Stimulated activated CD8-positive, alpha-beta memory T cell treated with anti-CD3 and anti-CD28 coated beads, Interleukin-7, amount 100 ng/mL, for 24 hours (primary cell): ENCODE data around the gene ST3GAL6.
"Not testable (repeated sequence)": the region's sequence is repeated elsewhere in the genome, so short reads cannot be mapped to it uniquely, and the experiment has no call there.

Experiments used
- DNase-seq: peaks from one replicate; pipeline ENCODE4 v3.0.0-alpha.2; 2020; ENCODE audit warnings: low read depth

ST3GAL6 gene

GRCh38 chr3:98805571-98805970, 42.4 kb downstream of the ST3GAL6 start:
- DNase-seq, result no peak

GRCh38 chr3:98806521-98806920, 43.4 kb downstream of the ST3GAL6 start:
- DNase-seq, result no peak

DNA sequence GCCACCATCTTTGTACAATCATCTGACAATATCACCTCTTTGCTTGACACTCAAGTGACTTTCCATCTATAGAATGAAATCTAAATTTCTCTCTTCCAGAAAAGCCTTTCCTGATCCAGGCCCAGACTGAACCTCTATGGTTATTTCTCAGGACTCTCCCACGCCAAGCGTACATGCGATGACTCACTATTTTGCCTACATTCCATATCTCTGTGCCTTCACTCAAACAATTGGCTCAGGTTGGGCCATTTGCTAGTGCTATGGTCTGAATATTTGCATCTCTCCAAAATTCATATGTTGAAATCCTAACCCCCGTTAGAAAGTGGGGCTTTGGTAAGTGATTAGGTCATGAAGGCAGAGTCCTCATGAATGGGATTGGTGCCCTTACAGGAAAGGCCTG, 43.9 kb downstream of the ST3GAL6 start:
- no peak for DNase-seq

DNA sequence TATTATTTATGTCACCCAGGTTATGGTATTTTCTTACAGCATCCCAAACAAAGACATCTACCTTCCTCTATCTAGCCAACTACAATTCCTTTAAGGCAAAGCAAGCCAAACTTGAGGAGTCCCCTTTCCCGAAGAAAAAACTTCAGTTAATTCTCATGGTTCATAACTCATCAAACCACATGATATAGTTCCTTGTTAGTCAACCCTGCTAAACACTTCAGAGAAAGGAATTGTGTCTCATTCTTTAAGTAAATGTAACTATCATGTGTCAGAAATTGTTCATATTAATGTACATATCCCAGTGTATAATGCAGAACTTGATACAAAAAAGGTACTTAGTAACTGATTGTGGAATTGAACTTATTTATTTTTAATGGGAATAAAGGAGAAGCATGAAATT, 44.4 kb downstream of the ST3GAL6 start:
- no peak for DNase-seq

DNA sequence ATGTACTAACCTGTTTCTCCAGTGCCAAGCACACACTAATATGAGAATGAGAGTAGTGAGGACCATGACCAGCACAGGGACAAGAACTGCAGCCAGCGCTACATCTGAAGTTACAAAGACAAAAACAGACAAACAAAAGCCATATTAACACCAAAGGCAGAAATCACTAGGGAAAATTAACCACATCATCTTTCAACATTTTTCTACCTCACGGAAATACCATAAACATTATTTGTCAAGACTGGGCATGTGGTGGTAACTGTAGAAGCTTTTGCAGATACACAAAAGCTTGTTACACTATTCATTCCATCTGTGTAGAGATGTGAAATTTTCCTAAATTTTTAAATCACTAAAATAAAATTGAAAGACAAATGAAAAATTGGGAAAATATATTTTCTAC, 44.9 kb downstream of the ST3GAL6 start:
- DNase-seq, result no peak

- DNase-seq, result no peak
Observed at GRCh38 chr3:98809557-98809956, 46.4 kb downstream of the ST3GAL6 start.

DNA sequence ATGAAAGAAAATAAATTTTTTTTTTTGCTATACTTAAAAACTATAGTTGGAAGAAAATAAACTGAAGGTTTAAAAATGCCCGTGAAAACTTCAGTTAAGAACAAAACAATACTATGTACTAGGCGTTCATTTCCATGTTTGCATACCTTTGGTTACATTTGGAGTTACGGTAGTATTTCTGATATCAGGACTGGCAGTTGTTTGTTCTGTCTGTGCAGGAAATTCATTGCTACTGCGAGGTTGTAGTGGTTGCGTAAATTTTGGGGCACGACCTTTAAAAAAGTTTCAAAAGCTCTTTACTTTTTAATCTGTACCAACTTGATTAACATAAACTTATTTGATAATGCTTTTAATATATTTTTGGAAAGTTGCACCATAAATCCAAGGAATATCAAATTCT, 47.9 kb downstream of the ST3GAL6 start:
- DNase-seq, result no peak

GRCh38 chr3:98812851-98813374, 49.8 kb downstream of the ST3GAL6 start:
- no peak for DNase-seq

- no peak for DNase-seq
Observed at GRCh38 chr3:98814817-98815420, 51.8 kb downstream of the ST3GAL6 start.

DNA sequence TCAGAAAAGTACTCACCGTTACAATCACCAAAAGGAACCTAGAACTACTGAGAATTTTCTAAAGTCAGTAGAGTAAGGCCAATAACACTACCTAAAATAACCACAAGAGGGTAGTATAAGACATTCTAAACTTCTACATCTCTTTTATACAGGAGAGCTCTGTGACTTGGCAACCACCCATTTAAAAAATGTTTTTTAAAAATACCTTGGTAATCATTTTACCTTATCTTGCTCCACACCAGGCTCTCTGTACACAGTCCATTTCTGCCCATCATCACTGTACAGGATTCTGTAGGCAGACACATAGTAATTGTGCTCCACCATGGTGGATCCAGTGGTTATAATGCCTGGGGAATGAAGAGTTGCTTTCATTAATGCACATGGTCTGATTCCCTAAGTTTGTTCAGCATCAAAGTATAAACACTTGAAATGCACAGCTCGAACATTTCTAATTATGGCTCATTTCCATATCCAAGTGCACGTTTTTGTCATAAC, 54.5 kb downstream of the ST3GAL6 start:
- DNase-seq, result no peak

DNA sequence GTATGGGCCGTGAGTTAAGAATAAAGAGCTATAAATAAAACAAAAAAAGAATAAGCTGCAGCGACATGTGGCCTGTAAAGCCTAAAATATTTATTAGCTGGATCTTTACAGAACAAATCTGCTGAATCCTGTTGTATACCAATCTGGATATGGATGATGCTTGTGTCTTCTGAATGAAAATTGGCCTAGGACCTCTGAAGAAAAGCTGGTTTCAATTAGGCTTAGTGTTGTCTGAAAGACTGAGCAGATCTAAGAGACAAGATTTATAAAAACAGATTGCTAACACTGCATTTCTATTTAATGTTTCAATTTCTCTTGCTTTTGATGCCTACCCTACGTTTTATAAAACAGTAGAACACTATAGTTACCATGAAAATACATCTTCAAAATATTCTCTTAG, 57.9 kb downstream of the ST3GAL6 start:
- no peak for DNase-seq

DNA sequence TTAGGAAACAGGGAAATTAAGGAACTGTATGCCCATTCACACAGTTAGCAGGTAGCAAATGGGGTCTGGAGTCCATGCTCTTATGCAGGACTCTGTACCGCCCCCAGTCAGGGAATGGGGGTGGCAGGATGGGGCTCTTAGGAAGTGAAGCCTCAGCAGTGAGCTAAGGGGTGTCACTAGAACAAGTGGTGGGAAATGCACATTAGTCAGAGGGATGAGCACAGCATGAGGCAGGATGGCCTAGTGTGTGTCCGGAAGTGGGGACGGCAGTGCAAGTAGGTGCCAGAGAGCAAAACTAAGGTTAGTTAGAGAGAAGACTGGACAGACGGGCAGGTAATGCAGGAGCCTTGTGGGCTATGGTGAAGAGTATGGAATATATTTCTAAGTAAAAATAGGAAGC, 60.7 kb downstream of the ST3GAL6 start:
- no peak for DNase-seq

DNA sequence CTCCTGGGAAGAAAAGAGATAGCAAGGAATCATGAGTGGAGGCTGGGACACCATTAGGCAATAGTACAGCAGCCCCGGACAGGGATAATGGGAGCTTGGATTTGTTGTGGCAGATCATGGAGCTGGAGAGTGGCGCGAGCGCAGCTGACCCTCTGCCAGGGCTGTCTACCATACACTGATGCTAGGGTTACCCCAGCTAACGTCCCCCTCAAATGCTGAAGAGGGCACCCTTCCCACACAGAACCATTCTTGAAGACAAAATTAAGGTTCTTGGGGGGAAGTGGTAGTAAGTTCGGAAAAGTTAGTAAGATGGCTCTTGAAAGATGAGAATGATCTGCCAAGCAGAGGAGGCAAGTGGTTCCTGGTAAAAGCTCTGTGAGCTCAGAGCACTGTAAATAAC, 61.1 kb downstream of the ST3GAL6 start:
- no peak for DNase-seq

DNA sequence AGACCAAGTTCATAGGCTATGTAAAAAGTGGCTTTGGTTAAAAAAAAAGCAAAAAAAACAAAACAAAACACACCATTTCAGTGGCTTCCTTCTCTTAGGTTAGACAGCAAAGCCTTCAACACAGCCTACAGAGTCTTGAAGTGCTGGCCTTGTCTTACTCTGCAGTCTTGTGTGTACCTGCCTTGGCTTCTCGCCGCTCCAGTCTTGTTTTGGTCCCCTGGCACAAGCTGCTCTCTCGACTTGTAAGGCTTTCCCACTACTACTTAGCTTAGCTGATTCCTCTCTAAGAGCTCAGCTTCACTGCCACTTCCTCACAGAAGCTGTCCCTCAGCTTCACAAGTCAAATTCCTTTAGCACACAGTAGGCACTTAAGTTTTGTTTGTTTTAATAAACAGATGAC, 63.0 kb downstream of the ST3GAL6 start:
- no peak for DNase-seq

DNA sequence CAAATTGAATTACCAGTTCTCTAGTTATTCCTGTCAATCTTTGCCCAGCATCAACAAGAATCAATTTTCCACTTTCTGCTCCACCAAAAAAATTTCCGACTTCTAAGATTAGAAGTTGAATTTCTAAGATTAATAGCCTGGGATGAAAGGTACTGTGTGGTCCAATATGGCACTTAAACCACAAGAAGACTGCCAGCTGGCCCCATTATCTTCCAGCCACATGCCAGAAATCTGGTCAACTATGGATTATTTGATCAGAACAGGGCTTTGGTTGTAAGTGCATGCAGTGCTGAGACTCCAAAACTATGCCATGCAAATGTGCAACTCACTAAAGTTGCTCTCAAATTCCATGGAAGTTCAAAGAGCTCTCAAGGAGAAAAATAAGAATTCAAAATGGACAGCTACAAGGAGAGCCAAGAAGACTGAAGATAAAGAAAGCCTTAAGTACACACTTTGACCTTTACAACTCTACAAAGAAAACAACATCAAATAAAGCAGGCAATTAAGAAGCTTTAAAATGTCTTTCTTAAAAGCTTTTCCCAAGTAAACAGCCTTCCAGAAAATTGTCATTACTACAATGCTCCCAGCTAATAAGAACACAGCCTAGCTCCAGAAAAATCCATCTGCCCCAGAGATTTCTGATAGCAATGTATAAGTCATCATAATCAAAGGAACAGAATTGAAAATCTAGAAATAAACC, 64.2 kb downstream of the ST3GAL6 start:
- no peak for DNase-seq

DNA sequence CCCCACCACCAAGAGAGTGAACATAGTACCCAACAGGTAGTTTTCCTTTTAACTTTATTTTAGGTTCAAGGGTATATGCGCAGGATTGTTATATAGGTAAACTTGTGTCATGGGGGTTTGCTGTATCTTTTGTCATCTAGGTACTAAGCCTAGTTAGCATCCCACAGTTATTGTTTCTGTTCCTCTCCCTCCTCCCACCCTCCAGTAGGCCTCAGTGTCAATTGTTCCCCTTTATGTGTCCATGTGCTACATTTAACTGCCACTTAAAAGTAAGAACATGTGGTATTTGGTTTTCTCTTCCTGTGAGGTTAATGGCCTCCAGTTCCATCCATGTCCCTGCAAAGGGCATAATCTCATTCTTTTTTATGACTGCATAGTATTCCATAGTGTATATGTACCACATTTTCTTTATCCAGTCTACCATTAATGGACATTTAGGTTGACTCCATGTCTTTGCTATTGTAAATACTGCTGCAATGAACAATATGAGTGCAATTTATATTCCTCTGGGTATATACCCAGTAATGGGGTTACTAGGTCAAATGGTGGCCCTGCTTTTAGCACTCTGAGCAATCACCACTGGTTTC, 66.2 kb downstream of the ST3GAL6 start:
- no peak for DNase-seq

DNA sequence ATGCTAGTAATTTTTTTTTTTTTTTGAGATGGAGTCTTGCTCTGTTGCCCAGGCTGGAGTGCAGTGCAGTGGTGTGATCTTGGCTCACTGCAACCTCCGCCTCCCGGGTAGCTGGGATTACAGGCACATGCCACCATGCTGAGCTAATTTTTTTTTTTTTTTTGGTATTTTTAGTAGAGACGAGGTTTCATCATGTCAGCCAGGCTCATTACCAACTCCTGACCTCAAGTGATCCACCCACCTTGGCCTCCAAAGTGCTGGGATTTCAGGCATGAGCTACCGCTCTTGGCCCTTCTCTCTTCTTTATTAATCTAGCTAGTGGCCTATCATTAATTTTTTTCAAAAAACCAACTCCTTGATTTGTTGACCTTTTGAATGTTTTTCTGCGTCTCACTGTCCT, 67.9 kb downstream of the ST3GAL6 start:
- DNase-seq, result not testable (repeated sequence)

DNA sequence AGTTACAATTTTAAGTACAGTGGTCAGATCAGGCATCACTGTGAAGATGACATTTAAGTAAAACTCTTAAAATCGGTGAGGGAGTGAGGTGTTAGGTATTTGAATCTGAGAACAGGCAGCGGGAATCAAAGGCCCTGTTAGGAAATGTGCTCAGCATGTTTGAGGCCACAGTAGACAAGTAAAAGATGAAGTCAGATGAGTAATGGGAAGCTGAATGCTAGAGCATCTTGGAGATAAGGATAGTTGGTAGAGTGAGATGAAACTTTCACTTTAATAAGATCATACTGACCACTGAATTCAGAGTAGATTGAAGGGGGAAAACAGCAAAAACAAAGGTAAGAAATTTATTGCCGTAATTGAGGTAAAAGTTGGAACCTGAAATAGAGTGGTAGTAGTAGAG, 76.7 kb downstream of the ST3GAL6 start:
- DNase-seq, result no peak

GRCh38 chr3:98843266-98843959, 80.3 kb downstream of the ST3GAL6 start:
- DNase-seq, result no peak
